HG03095 (cell line): ENCODE measurements around the gene POTEG.
"Not testable (repeated sequence)": the region's sequence is repeated elsewhere in the genome, so short reads cannot be mapped to it uniquely, and the experiment has no call there.

Experiments used
- ATAC-seq: cut with Tn5 transposase; IDR thresholded peaks from one replicate; pipeline ENCODE4 v1.9.1; 2021; ENCODE audit warnings: moderate library complexity; ENCODE audit not compliant: unreplicated experiment

The POTEG gene

GRCh38 chr14:19374451-19374903 is 59.7 kb downstream of the POTEG start:
- not testable (repeated sequence) for ATAC-seq

GRCh38 chr14:19372813-19373500 is 61.2 kb downstream of the POTEG start:
- not testable (repeated sequence) for ATAC-seq

- ATAC-seq, result not testable (repeated sequence)
These were observed 62.4 kb downstream of the POTEG start for GRCh38 chr14:19371767-19372166.

- ATAC-seq, result not testable (repeated sequence)
These were observed 71.3 kb downstream of the POTEG start for GRCh38 chr14:19362803-19363202.

GRCh38 chr14:19362323-19362722 is 71.8 kb downstream of the POTEG start:
- not testable (repeated sequence) for ATAC-seq

- ATAC-seq, result not testable (repeated sequence)
These were observed 72.4 kb downstream of the POTEG start for GRCh38 chr14:19361636-19362253.

GRCh38 chr14:19360937-19361635 is 73.1 kb downstream of the POTEG start:
- not testable (repeated sequence) for ATAC-seq
